ENCODE measurements around the gene RBBP8.

The RBBP8 gene

DNA sequence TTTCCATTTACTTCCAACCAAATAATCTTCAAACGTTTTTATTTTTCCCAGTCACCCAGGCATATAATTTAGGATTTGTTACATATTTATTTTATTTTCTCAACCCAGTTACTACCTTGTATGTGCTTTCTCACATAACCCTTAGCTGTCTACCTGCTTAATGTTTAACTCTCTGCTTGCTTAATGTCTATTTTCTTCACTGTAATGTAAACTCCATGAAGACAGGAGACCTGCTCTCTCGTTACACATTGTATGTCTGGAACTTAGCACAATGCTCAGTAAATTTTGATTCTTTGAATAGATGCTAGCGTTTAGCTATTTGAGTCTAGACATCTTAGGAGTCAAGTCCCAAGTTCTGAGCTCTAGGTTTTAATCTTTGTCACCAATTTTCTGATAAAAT is 70.2 kb downstream of the RBBP8 start:
- no peak for DNase-seq

DNA sequence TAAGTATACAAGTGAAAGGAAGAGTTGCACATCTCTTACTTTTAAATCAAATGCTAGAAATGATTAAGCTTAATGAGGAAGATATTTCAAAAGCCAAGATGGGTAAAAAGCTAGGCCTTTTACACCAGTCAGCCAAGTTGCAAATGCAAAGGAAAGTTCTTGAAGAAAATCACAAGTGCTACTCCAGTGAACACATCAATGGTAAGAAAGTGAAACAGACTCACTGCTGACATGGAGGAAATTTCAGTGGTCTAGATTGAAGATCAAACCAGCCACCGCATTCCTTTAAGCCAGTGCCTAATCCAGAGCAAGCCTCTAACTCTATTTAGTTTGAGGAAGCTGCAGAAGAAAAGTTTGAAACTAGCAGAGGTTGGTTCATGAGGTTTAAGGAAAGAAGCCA is 79.1 kb downstream of the RBBP8 start:
- DNase-seq, result no peak

- DNase-seq, result no peak
Measured at GRCh38 chr18:23020555-23021294, 87.6 kb downstream of the RBBP8 start.

DNA sequence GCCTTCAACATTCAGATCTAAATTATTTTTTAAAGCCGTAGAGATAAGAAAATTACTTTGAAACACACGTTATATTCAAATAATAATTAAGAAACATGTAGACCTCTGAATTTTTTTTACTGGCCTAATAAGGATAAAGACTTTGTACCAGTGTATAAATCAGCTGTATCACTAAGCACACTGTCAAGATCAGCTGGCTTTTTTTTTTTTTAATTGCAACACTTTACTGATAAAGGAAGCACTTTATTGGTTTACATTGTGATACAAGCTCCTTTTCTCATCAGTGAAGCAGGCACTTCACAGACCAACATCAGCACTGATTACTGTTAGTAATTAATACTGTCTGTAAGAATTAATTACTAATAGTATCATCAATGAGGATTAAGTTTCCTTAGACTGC is 88.5 kb downstream of the RBBP8 start:
- no peak for DNase-seq

GRCh38 chr18:23032030-23032582 is 99.0 kb downstream of the RBBP8 start:
- no peak for DNase-seq

DNA sequence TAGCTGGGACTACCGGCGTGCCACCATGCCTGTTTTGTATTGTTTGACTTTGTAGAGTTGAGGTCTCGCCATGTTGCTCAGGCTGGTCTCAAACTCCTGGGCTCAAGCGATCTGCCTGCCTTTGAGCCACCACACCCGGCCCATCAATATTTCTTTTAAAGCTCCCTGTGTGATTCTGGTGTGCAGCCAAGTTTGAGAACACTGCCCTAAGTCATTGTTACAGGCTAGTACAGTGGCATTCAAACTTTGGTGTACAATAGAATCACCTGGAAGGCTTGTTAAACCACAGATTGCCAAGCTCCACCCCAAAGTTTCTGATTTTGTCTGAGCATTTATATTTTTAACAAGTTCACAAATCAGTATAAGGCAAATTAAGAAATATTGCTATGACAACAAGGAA is 99.9 kb downstream of the RBBP8 start:
- DNase-seq, result no peak

DNA sequence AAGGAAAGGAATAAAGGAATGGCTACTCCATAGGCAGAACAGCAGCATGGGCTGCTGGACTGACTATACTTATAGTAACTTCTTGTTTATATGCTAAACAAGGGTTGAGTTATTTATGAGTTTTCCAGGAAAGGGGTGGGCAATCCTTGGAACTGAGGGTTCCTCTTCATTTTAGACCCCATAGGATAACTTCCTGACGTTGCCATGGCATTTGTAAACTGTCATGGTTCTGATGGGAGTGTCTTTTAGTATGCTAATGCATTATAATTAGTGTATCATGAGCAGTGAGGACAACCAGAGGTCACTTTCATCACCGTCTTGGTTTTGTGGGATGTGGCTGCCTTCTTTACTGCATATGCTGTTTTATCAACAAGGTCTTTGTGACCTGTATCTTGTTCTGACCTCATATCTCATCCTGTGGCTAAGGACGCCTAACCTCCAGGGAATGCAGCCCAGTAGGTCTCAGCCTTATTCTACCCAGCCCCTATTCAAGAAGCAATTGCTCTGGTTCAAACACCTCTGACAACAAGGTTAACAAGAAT is 103.6 kb downstream of the RBBP8 start:
- no peak for DNase-seq

DNA sequence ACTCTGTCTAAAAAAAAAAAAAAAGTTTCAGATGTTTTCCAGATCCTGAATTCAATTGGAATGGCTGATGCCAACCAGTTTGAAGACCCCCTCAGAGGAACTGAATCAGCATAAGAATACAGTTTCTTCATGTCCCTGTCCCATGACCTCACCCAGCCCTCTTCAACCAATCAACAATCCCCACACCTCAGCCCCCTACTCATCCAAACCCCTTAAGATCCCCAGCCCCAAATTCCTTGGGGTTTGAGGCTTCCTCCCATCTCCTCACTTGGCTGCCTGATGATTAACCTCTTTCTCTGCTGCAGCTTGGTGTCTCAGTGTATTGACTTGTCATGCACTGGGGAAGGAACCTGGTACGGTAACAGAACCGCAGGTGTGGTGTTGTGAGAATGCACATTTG is 104.5 kb downstream of the RBBP8 start:
- DNase-seq, result no peak

DNA sequence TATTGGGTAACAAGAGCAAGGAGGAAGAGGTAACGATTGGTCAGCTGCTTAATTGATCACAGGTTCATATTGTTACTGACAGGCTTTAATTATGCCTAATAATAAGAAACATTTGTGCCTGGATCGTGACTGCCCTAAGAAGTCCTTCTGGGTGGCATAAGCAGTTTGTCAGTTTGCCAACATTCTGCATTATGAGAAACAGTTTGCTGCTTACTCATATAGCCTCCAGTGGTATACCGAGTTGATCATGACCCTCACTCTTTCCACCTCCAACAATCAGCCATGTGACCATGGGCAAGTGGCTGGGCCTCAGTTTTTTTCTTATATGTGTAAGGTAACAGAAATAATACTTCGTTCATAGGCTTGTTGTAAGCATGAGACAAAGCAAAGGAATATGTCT is 105.6 kb downstream of the RBBP8 start:
- DNase-seq, result no peak

DNA sequence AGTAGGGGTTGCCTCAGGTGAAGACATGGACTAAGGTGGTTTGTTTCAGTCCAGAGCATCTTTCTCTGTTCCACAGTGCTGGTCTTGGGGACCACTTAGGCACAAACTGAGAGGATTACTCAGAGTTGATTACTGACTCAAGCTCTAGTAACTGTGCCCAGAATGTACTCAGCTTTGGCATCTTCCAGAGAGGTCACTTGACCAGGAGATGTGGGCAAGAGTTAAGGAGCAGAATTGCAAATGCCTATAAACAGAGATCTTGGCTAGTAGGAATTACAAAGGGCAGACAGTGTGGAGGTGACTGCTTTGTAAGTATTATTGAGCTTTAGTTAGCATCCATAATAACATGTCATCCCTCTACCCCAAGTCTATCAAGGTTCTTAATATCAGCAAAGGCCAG is 109.0 kb downstream of the RBBP8 start:
- DNase-seq, result no peak

DNA sequence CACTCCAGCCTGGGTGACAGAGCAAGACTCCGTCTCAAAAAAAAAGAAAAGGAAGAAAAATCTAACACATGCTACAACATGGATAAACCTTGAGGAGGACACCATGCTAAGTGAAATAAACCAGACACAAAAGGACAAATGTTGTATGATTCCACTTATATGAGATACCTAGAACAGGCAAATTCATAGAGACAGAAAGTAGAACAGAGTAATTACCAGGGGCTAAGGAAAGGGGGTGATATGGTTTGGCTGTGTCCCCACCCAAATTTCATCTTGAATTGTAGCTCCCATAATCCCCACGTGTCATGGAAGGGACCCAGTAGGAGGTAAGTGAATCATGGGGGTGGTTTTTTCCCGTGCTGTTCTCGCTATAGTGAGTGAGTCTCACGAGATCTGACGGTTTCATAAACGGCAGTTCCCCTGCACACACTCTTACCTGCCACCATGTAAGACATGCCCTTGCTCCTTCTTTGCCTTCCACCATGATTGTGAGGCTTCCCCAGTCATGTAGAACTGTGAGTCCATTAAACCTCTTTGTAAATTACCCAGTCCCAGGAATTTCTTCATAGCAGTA is 110.8 kb downstream of the RBBP8 start:
- DNase-seq, result no peak

- DNase-seq, result no peak
Measured at GRCh38 chr18:23049698-23050373, 116.7 kb downstream of the RBBP8 start.

DNA sequence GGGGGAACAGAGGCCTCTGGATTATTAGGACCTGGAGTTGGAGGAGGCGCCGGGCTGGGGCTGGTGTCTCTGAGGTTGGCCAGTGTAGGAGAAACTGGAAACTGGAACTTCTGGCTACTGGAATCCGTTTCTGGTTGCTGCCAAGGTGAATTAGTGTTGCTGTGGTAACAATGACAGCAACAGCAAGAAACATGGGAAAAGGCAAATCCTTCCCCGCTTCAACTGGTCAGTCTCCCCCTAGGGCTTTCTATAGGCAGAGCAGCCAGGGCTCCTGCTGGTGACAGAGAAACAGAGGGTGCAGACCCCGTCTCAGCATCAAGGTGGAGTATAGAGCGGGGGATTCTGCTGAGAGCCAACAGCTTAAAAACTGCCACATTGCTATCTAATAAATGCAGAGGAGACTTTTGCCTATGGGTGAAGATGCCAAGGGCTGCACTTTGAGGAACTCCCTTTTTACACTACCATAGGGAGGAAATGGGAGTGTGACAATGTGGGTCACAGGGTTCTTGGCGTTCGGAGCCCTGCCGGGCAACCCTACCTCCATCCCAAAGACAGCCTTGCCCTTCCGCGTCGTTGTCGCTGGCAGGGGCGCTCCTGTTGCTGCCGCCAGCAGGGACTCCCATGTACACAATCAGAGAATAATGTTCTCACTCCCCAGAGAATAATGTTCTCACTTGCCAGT is 120.8 kb downstream of the RBBP8 start:
- peak; percentile 78 for DNase-seq

- no peak for DNase-seq
Measured at GRCh38 chr18:23054553-23054952, 121.4 kb downstream of the RBBP8 start.

DNA sequence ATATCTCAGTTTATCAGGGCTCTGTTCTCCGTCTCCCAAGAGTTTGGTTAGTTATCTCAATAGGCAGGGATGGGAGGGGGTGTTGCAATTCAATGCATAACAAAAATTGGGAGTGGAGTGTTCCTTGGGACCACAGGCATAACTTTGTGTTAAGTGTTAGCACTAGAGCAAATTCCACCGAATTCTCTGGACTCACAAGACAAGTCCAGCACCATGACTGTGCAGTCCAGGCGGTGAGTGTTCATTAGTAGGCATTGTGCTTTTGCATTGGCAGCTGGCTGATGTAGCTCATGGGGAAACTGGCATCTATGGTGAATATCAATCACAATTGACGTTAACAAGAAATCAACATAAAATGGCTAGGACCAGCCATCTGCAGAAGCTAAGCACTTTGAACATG is 123.2 kb downstream of the RBBP8 start:
- DNase-seq, result peak; percentile 34

GRCh38 chr18:23057096-23057495 is 124.0 kb downstream of the RBBP8 start:
- DNase-seq, result peak; percentile 94

DNA sequence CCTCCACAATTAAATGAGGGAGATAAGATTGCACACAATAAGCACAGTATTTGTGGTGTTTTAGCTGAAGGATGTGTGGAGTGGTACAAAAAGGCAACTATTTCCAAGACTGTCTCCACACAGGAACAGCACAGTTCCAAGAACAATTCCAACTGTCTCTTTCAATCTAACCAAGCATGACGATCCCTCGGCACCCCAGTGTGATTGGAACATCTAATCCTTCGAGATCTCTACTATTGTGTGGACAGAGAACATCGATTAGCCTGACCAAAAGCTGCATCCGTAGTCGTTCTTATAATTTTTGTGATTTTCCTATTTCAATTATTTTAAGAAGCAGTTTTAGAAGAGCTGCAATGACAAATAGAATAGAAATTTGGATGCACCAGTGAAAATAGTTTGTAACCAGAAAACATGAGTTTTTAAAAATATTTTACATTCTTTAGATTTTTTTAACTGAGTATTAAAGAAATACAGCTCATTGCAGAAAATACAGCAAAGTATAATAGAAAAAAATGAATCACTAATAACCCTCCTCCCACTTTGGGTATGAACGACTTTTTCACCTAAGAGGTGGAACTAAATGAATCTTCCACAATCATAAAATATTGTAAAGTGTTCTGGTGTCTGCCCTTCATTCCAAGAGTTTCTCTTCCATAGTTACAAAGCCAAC is 125.8 kb downstream of the RBBP8 start:
- no peak for DNase-seq

DNA sequence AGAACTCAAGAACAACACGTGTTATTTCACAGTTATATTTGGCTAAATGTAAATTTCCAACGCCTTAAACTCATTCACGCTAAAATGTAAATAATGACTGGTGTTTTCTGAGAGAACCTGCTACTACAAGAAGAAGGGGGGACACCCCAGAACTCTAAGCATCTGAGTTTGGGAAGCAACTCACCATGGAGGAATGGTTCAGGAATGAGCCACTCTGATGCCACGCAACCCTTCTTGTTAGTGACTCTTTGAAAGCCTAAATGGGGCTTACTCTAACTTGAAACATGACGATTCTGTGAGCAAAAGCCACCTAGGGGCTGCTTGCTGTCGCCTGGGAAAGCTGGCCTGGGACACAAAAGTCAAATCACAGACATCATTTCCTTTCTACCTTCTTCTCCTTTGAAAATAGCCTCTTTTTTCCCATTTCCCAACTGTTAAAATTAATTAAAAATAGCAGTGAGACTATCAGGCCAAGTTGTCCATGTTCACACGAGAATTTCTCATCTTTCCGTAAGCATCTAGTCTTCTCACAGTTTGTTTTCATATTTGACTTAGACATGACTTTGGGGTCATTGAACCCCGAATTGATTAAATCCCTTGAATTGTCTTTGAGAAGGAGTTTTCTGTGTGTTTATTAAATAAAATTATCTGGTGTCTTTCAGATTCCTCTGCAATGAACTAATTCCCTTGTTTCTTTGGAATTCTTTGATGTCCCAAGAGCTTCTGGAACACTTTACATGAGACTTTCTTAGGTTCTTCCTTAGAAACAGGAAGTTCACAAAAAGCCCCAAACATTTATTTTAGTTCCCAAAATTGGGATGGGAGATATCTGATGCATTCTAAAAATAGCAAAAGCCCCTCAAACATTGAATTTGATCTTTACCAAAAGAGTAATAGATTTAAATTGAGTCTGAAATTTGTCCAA is 126.7 kb downstream of the RBBP8 start:
- no peak for DNase-seq

DNA sequence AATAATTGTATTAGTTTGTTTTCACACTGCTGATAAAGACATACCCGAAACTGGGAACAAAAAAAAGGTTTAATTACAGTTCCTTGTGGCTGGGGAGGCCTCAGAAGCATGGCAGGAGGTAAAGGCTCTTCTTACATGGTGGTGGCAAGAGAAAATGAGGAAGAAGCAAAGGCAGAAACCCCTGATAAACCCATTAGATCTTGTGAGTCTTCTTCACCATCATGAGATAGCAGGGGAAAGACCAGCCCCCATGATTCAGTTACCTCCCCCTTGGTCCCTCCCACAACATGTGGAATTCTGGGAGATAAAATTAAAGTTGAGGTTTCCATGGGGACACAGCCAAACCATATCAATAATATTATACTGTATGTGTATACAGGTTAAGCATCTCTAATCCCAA is 128.9 kb downstream of the RBBP8 start:
- DNase-seq, result no peak

- no peak for DNase-seq
Measured at GRCh38 chr18:23063502-23063901, 130.4 kb downstream of the RBBP8 start.

- no peak for DNase-seq
Measured at GRCh38 chr18:23065234-23065806, 132.2 kb downstream of the RBBP8 start.
